ENCODE results near the gene MAPT.

MAPT gene

DNA sequence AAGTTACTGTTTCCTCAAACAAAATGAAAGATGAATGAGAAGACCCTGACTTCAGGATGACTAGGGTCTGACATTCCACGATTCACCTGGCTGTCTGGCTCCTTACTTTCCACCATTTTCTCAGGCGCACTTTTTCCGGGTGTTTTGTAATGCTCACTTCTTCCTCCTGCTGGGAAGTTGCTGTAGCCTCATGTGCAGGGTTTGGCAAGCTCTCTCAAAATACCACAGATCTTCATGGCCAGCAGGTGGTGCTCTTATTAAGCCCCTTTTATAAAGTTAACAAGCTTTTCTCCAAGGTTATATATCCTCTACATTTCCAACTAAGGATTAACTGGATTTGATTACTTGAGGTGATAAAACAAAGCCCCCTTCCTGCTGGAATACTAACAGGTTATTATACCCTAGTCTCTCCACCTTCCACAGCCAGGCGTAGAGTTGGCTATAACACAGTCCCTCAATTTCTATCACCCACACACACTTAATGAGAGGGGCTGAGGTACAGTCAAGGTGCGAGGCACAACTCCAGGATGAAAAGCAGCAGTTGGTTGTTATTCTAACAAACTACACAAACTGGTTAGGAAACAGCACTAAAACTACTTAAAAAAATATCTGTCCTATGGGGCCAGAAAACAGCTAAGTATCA is 150.1 kb downstream of the MAPT start:
- TF ChIP-seq, protein P1, sequence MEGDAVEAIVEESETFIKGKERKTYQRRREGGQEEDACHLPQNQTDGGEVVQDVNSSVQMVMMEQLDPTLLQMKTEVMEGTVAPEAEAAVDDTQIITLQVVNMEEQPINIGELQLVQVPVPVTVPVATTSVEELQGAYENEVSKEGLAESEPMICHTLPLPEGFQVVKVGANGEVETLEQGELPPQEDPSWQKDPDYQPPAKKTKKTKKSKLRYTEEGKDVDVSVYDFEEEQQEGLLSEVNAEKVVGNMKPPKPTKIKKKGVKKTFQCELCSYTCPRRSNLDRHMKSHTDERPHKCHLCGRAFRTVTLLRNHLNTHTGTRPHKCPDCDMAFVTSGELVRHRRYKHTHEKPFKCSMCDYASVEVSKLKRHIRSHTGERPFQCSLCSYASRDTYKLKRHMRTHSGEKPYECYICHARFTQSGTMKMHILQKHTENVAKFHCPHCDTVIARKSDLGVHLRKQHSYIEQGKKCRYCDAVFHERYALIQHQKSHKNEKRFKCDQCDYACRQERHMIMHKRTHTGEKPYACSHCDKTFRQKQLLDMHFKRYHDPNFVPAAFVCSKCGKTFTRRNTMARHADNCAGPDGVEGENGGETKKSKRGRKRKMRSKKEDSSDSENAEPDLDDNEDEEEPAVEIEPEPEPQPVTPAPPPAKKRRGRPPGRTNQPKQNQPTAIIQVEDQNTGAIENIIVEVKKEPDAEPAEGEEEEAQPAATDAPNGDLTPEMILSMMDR (IDR thresholded peaks at IDR 0.05; ENCODE audit: low read length, missing control alignments), result peak; percentile 94

DNA sequence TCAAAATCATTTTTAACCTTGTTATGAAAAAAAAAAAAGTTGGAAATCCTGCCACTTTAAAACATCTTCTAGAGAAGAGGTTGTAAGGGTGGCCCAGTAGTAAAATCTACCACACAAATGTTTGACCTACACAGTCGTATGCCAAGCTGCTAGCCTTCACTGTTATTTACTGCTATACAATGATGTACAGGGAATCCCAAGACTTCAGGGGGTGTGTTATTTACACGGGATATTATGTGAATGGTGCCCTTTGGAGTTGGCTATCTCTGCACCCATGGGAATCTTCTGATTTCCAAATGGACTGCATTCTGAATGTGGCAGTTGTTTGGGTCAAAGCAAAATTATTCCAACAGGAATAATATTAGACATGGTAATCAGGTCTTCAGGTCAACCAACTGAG is 150.6 kb downstream of the MAPT start:
- H3K4me3 ChIP-seq (replicated peaks; ENCODE audit: low read depth, low read length), result no peak overlapping the region
- TF ChIP-seq, protein P1 (IDR thresholded peaks at IDR 0.05; ENCODE audit: low read length, missing control alignments), result no peak
- no peak for DNase-seq (ENCODE audit: low read depth)

More for the DNA sequence above, 150.1 kb downstream of the MAPT start:
- peak; percentile 96 for DNase-seq (ENCODE audit: low read depth)
- no peak overlapping the region for H3K4me3 ChIP-seq (replicated peaks; ENCODE audit: low read depth, low read length)

DNA sequence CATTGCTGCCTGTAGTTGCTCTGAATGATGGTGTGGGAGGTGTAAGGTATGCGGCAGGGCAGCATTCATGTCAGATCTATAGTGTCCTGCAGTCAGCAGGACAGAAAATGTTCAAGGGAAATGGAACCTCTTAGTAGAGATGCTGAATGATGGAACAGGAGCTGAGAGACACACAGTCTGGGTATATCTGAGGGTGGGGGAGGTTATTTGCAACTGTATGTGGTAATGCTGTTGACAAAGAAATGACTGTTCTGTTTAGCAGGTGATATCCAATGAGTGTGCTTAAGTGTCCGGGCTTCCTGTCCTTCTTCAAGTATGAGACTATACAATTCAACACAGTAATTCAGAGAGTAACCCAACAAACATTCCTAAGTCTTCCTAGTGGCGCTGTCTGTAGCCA is 151.3 kb downstream of the MAPT start:
- peak; percentile 37 for DNase-seq (ENCODE audit: low read depth)
- TF ChIP-seq, protein P1 (IDR thresholded peaks at IDR 0.05; ENCODE audit: low read length, missing control alignments), result no peak
- H3K4me3 ChIP-seq (replicated peaks; ENCODE audit: low read depth, low read length), result no peak overlapping the region

DNA sequence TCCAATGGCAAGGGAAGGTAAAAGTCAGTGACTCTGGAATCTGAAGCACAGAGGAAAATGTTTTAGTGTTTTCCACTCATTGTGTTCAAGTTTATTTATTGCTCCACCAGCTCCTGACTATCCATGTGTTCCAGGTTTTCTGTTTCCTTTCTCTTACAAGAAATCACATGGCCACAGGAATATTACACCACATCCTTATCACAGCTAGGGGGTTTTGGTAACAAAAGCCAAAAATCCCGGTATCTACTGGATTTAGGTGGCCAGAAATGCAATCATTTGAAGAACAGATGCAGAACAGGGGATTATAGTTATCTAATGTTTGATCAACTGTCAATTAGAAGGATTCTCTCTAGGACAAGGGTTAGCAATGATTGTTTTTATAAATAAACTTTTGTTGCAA is 152.6 kb downstream of the MAPT start:
- TF ChIP-seq, protein P1 (IDR thresholded peaks at IDR 0.05; ENCODE audit: low read length, missing control alignments), result peak; percentile 9
- peak; percentile 86 for DNase-seq (ENCODE audit: low read depth)

DNA sequence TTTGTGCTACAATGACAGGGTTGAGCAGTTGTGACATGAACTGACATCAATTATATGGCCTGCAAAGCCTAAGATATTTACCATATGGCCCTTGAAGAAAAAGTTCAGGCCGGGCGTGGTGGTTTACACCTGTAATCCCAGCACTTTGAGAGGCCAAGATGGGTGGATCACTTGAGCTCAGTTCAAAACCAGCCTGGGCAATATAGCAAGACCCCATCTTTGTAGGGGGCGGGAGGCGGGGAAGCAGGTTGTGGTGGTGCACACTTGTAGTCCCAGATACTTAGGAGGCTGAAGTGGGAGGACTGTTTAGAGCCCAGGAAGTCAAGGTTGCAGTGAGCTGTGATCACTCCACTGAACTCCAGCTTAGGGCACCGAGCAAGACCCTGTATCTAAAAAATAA is 153.0 kb downstream of the MAPT start:
- TF ChIP-seq, protein P1 (IDR thresholded peaks at IDR 0.05; ENCODE audit: low read length, missing control alignments), result no peak
- H3K4me3 ChIP-seq (replicated peaks; ENCODE audit: low read depth, low read length), result no peak overlapping the region
- no peak for DNase-seq (ENCODE audit: low read depth)

More for the DNA sequence above, 152.6 kb downstream of the MAPT start:
- no peak overlapping the region for H3K4me3 ChIP-seq (replicated peaks; ENCODE audit: low read depth, low read length)

DNA sequence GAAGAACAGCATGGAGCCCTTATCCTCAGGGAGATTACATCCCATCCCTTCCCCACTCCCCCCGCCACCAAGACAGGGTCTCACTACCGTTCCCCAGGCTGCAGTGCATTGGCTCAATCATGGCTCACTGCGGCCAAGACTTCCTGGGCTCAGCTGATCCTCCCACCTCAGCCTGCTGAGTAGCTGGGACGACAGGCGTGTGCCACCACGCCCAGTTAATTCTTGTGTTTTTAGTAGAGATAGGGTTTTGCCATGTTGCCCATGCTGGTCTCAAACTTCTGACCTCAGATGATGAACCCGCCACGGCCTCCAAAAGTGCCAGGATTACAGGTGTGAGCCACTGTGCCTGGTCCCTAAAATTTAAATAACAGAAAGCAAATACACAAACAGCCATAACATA is 153.5 kb downstream of the MAPT start:
- no peak overlapping the region for H3K4me3 ChIP-seq (replicated peaks; ENCODE audit: low read depth, low read length)
- TF ChIP-seq, protein P1 (IDR thresholded peaks at IDR 0.05; ENCODE audit: low read length, missing control alignments), result no peak
- DNase-seq (ENCODE audit: low read depth), result no peak

DNA sequence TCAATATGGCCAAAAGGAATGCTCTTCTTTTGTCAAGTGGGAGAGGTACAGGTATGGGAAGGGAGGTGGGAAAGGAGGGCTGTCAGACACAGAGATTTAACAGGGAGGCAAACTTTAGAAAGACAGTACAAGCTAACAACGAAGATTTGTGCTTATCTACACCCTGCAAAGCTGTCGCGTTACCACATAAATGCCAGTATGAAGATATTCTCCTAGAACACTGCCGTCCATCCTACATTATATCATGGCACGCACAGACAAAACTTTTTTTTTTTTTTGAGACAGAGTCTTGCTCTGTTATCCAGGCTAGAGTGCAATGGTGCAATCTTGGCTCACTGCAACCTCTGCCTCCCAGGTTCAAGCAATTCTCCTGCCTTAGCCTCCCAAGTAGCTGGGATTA is 155.3 kb downstream of the MAPT start:
- H3K4me3 ChIP-seq (replicated peaks; ENCODE audit: low read depth, low read length), result no peak overlapping the region
- TF ChIP-seq, protein P1 (IDR thresholded peaks at IDR 0.05; ENCODE audit: low read length, missing control alignments), result no peak
- no peak for DNase-seq (ENCODE audit: low read depth)
